Fibroblast of skin of left biceps (primary cell): Measurements from ENCODE around the gene ATP2B3.

Source experiments
- DNase-seq, 2 experiments: peaks; one replicate each; pipeline ENCODE4 v3.0.0-alpha.2; 2013; ENCODE audit warnings: low read depth in 2 of 2

The ATP2B3 gene

GRCh38 chrX:153507484-153508178 lies 9.8 kb upstream of the ATP2B3 start:
- DNase-seq: peak; percentile 26 to 27

- no peak for DNase-seq
Observed at GRCh38 chrX:153509592-153509991, 7.8 kb upstream of the ATP2B3 start.

GRCh38 chrX:153510383-153510782 lies 7.1 kb upstream of the ATP2B3 start:
- DNase-seq: no peak

- no peak for DNase-seq
Observed at GRCh38 chrX:153511784-153512500, 5.5 kb upstream of the ATP2B3 start.

- no peak for DNase-seq
Observed at GRCh38 chrX:153512501-153512893, 4.9 kb upstream of the ATP2B3 start.

GRCh38 chrX:153513265-153513664 lies 4.2 kb upstream of the ATP2B3 start:
- DNase-seq: no peak

- DNase-seq: no peak
Observed at GRCh38 chrX:153514259-153514658, 3.2 kb upstream of the ATP2B3 start.

GRCh38 chrX:153515435-153515834 lies 2.0 kb upstream of the ATP2B3 start:
- no peak for DNase-seq

GRCh38 chrX:153516073-153516472 lies 1.4 kb upstream of the ATP2B3 start:
- DNase-seq: no peak

GRCh38 chrX:153517946-153518834 lies 748 bp downstream of the ATP2B3 start:
- DNase-seq: no peak

GRCh38 chrX:153519569-153520286 lies 2.3 kb downstream of the ATP2B3 start:
- no peak for DNase-seq

GRCh38 chrX:153520287-153520917 lies 3.0 kb downstream of the ATP2B3 start:
- DNase-seq: no peak

GRCh38 chrX:153521034-153521433 lies 3.6 kb downstream of the ATP2B3 start:
- DNase-seq: no peak

- no peak for DNase-seq
Observed at GRCh38 chrX:153522259-153522658, 4.8 kb downstream of the ATP2B3 start.

GRCh38 chrX:153523269-153523668 lies 5.8 kb downstream of the ATP2B3 start:
- DNase-seq: no peak

GRCh38 chrX:153524234-153524633 lies 6.8 kb downstream of the ATP2B3 start:
- DNase-seq: no peak

- no peak for DNase-seq
Observed at GRCh38 chrX:153525451-153525850, 8.0 kb downstream of the ATP2B3 start.

- DNase-seq: no peak
Observed at GRCh38 chrX:153526042-153526441, 8.6 kb downstream of the ATP2B3 start.

GRCh38 chrX:153526801-153527200 lies 9.4 kb downstream of the ATP2B3 start:
- no peak for DNase-seq

- no peak for DNase-seq
Observed at GRCh38 chrX:153527208-153527607, 9.8 kb downstream of the ATP2B3 start.

- no peak for DNase-seq
Observed at GRCh38 chrX:153530411-153531129, 13.1 kb downstream of the ATP2B3 start.
